Measurements from ENCODE around the gene PGC. TPM values are rescaled to one million over a fixed set of nuclear protein-coding genes. Genes with fewer than 3 reads are reported as not detected.

PGC gene
- total and polyA plus RNA-seq, 7 donors, result 0.07 to 12.6 (median 9.2) TPM; not detected in 4

DNA sequence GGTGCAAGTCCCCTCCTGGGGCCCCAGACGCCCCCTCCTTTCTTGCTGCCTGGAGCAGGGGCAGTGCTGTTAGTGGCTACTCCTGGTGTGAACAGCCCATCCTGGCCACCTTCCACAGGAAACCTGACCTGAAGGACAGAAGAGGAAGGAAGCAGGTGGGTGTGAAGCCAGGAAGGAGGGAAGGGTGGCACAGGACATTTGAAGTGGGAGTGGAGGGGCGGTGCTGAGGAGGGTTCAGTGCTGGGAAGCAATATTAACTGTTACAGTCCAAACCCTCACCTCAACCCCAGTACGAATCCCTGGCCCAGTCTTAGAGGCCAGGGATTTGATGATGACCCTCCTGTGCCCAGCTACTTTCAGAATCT, 34.2 kb upstream of the PGC start:
- H3K36me3 ChIP-seq, result peaks cover 0 to 15% (median 0%) of the 10 kb centered on the region in 4 donors
- TF ChIP-seq CTCF (IDR thresholded peaks at IDR 0.05) (no peak), POLR2A (IDR thresholded peaks at IDR 0.05) (peak in 1 of 2 donors; percentile 2)
- intact Hi-C loops (cut with DNase I), result loop anchor here (5.0 to 10.0 kb wide), 4 partner anchors 113 to 707 kb away; partner anchors contain the start of genes CCND3, MRPS10, NFYA and OARD1
- H3K4me1 ChIP-seq, result peaks cover 0 to 47% (median 36%) of the 10 kb centered on the region in 4 donors
- H3K9me3 ChIP-seq, result no peaks in the 10 kb centered on the region
- H3K27ac ChIP-seq, result peak overlapping the region; percentile 84 to 89 (median 86)
- H3K27me3 ChIP-seq, result no peaks in the 10 kb centered on the region
- DNase-seq, result no peak
- WGBS, 2 donors, result 8 to 29% methylated on average over 3 of the region's 3 CpGs
- H3K4me3 ChIP-seq, result peak overlapping the region; percentile 57 to 79 (median 74)

DNA sequence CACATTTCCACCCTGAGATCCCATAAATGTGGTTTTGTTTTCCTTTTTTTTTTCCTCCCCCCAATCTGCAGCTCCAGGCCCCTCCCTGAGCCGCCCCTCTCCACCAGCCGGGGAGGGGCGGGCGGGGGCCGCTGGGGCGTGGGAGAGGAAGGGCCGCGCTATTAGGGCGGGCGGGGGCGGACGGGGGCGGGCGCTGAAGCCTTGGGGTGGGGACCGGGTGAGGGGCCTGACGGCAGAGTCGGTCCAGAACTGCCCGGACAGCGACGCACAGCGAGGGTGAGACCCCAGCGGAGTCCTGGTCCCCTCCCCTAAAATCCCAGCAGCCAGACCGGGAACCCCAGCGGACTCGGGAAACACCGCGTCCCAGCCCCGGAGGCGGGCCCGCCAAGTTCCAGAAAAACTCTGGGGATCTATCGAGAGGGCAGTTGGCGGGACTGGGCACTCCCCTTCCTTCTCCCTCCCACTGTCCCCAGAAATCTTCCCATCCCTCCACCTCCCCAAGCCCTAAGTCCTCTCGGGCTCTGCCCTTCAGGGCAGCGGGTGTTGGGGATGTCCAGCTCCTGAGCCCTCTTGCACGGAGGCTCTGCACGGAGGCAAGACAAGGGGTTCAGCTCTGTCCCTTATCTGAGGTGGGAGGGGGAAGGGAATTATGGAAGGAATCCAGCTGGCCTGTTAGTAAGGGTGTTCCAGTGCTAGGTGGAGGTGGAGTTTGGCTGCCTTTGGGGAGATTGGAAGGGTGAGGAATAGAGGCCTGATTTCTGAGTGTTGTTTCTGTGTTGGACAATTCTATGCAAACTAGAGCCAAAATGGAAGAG, 33.6 kb upstream of the PGC start, which contains the start of gene PRICKLE4:
Gene PRICKLE4 (plus strand): TSS at position 232 of the 815 bp plus-strand sequence. CDS start 2,692 bp downstream, outside the sequence.
- Histone ChIP-seq H3K27ac (peak within 1 kb of the TSS; percentile 84 to 89 (median 86)), H3K4me1 (peaks cover 0 to 41% (median 30%) of the 10 kb centered on the region in 4 donors), H3K9me3 (no peaks in the 10 kb centered on the region), H3K36me3 (peaks cover 0 to 21% (median 2%) of the 10 kb centered on the region in 4 donors), H3K27me3 (no peaks in the 10 kb centered on the region), H3K4me3 (peak within 1 kb of the TSS; percentile 57 to 79 (median 74))
- intact Hi-C loops (cut with DNase I), result loop anchor here (5.0 to 10.0 kb wide), 4 partner anchors 114 to 706 kb away; partner anchors contain the start of genes CCND3, MRPS10, NFYA and OARD1
- TF ChIP-seq POLR2A (IDR thresholded peaks at IDR 0.05) (peak in 1 of 2 donors; percentile 7), EP300 (IDR thresholded peaks at IDR 0.05) (no peak)
- DNase-seq, result peak; percentile 72
- 0 to 2% methylated on average over 36 of the region's 36 CpGs for WGBS, 2 donors

GRCh38 chr6:41779788-41780550, 32.8 kb upstream of the PGC start, which contains the start of gene FRS3:
Gene FRS3, minus strand, starts transcription at chr6:41779900. Its CDS starts 2,913 bp downstream, at chr6:41776987.
- peak within 1 kb of the TSS; percentile 57 to 79 (median 74) for H3K4me3 ChIP-seq
- 1% methylated on average over 73 of the region's 73 CpGs for WGBS, 2 donors
- peak within 1 kb of the TSS; percentile 84 to 89 (median 86) for H3K27ac ChIP-seq
- TF ChIP-seq POLR2A (IDR thresholded peaks at IDR 0.05) (no peak), CTCF (IDR thresholded peaks at IDR 0.05) (peak; percentile 80 to 93 (median 88)), POLR2AphosphoS5 (IDR thresholded peaks at IDR 0.05) (peak; percentile 12 to 65 (median 36)), EP300 (IDR thresholded peaks at IDR 0.05) (no peak)
- H3K4me1 ChIP-seq, result peaks cover 0 to 33% (median 24%) of the 10 kb centered on the region in 4 donors
- peak; percentile 99 for DNase-seq
- H3K27me3 ChIP-seq, result no peaks in the 10 kb centered on the region
- peaks cover 3 to 28% (median 8%) of the 10 kb centered on the region in 4 donors for H3K36me3 ChIP-seq
- intact Hi-C loops (cut with DNase I), result loop anchor here (2.0 to 10.0 kb wide), 6 partner anchors 45 to 705 kb away; partner anchors contain the start of genes CCND3, MRPS10, NFYA and OARD1
- H3K9me3 ChIP-seq, result no peaks in the 10 kb centered on the region

GRCh38 chr6:41779336-41779735, 32.1 kb upstream of the PGC start:
- DNase-seq, result no peak
- Histone ChIP-seq H3K9me3 (no peaks in the 10 kb centered on the region), H3K27me3 (no peaks in the 10 kb centered on the region), H3K27ac (peak overlapping the region; percentile 84 to 89 (median 86)), H3K36me3 (peaks cover 9 to 35% (median 14%) of the 10 kb centered on the region in 4 donors), H3K4me3 (peak overlapping the region; percentile 57 to 79 (median 74)), H3K4me1 (peaks cover 0 to 30% (median 22%) of the 10 kb centered on the region in 4 donors)
- TF ChIP-seq CTCF (IDR thresholded peaks at IDR 0.05) (no peak), POLR2A (IDR thresholded peaks at IDR 0.05) (no peak), POLR2AphosphoS5 (IDR thresholded peaks at IDR 0.05) (no peak), EP300 (IDR thresholded peaks at IDR 0.05) (no peak)
- intact Hi-C loops (cut with DNase I), result loop anchor here (2.0 to 5.0 kb wide), 2 partner anchors 45 to 177 kb away; partner anchors contain the start of gene TFEB
- 2 to 6% methylated on average over 16 of the region's 16 CpGs for WGBS, 2 donors

All from sigmoid colon (tissue), 7 donors.